Measurements from ENCODE around the gene RAMACL.

Gene RAMACL

DNA sequence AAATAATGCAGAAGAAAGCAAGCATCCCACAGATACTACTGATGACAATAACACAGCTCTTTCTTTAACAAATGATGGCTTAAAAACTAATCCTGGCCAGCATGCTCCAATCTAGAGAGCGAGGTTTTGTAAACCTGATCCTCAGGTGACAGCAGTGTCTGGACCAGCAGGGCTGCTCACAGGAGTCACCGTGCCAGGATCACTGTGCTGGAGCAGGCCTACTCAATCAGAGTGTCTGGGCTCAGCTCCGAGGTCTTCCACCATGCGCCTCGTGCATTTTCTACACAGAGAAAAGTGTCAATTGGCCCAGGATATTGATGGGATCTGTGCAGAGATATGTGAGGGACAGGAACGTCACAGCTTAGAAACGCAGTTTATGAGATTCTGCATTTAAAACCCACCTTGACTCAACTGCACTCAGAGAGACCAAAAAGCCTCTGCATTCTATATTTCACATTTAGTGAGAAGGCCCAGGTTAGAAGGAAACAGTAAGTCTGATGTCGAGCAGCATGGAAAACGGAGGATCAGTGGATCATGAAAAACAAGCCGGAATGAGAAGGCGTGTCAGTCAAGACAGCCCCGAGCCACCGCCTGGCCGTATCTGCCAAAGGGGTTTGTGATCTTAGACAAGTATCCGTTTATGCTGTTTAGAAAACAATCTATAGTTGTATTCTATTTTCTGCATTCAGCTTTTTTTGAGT, 7.8 kb downstream of the RAMACL start:
- no peak for DNase-seq (ENCODE audit: low read depth, low spot score)

DNA sequence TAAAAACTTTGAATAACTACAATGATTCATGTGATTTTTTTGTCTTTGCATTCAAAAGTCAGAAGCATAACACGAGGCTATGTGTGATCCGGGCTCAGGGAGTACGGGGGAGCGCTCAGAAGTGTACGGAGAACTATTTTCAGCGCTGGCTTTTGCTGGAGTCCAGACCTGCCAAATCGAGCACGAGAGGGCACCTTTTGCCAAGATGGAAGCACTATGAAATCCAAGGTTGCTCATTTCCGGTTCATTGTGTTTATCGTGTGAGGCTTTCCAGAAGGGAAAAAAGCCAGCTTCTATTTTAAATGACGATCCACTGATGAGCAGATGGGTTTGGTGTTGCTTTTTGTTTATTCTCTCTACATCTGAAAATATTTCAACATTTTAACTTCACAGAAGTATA, 11.3 kb downstream of the RAMACL start:
- DNase-seq (ENCODE audit: low read depth, low spot score), result no peak

DNA sequence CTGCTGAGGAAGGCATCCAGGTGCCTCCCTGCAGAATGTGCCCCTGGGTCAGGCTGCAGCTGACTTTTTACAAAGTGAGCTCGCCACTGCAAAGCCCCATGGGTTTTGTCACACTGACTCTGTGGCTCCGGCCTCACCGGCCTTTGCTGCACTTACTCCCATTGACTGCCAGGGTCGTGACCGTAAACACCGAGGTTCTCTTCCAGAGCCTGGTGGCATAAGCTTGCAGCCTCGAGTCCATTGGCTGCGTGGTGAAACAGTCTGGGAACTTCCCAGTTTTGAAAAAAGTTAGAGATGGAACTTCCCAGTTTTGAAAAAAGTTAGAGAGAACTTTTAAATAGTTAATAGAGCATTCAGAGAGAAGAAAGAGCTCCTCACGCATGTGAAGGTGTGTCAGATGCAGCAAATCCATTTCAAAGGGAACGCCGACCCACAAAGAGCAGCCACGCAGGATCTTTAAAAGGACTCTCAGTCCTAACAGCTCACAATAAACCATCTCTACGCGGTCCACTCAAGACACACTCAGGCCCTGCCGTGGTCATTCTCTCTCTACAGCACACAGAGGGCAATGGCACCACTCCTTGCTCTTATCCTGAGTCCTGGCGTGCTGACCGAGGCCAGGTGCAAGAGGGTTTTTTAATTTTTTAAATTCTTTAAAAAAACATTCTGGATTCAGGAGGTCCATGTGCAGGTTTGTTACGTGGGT, 12.8 kb downstream of the RAMACL start:
- DNase-seq (ENCODE audit: low read depth, low spot score), result no peak

DNA sequence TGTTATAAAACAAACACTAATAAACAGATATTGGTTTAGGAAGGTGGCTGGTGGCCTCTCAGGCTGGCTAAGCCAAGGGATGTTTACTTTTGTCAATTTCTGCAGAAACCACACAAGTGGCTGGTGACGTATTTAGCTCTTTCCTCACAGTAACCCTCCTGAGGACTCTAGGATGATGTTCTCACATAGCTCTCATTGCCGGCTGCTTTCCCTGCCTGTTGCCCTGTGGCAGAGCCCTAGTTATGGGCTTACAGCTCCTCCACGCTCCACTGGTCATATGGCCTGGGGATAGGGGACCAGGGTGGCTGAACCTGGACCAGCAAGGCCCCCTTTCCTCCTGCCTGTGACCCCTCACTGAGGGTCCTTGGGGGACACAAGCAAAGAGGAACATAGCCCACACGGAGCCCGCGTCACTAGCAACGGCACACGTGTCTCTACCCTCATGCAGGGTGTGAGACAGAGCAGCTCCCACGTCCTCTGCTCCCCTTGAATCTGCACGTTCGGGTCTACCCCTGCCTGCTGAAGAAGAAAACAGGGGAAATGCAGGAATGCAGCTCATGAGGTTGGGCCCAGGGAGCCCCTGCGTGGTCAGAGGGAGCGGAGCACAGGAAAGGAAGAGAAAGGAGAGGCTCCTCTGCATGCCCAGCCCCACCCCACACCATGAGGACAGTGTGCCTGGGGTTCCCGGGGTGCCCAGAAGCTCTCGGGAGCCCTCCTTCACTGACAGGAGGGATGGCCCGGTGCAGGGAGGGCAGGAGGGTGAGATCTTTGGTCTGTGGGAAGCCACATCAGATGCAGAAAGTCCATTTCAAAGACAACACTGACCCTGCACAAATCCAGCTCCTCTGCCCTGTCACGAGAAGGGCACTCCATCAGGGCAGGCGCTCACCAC, 13.9 kb downstream of the RAMACL start:
- no peak for DNase-seq (ENCODE audit: low read depth, low spot score)

DNA sequence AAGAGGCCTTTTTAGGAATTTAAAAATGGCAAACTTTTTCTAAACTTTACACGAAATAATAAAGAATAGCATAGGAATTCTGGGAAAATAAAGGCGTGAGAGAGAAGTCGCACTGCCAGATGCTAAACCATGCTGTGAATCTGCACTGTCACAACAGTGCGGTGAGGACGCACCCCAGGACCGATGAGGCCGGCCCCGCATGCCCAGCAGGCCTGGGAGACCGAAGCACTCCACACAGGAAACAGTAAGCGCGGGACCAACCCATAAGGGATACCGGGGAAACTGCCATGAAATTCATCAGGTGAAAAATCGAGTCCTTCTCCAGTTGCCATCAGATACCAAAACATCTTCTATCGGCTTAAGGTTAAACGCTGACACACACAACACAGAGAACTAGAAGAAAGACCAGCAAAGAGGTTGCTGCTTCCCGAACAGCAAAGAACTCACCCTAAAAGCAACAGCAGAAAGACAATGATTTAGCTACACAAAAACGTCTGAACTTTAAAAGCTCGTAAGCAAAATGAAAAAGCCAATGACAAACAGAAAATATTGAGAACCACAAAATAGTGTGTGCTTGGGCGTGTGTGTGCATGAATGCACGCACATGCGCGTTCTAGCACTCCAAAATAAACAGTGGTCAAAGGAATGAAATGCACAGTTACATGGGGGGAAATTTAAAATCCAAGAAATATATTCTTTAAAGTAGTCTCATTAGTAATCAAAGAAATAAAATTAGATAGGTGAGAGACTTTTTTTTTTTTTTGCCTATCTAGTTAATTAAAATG, 15.4 kb downstream of the RAMACL start:
- DNase-seq (ENCODE audit: low read depth, low spot score), result no peak

DNA sequence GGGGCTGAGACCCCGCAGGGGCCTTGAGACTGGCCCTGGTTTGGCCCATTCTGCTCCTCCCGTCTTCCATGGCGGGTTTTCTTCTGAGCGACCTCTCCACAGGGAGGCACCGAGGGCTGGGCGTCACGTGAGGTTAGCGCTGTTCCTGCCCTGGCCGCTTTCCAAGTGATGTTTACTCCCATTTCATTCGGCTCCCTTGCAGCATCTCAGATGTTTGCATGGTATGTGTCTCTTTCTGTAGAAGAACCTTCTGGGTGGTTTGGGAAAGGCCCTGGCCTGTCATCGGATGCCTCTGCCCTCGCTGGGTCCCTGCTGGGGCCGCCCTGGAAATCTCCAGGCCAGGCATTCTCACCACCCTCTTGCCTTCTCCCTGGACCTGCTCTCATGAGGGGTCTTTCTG, 17.3 kb downstream of the RAMACL start:
- no peak for DNase-seq (ENCODE audit: low read depth, low spot score)

DNA sequence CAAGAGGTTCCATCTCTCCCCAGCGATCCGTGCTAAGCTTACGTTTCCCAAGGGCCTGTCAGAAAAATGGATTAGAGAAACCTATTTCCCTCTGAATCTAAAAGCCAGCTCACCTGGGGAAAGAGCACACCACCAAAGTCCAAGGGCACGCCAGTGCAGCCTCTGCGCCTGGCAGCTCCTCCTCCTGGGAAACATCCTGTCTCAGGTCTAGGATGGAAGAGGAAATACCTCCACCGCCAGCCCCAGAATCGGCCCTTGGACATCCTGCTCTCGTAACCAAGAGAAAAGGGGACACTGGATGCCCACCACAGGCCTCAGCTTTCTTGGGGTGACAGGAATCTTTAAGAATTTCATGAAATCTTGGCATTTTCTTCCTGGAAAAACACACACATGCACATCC, 18.7 kb downstream of the RAMACL start:
- no peak for DNase-seq (ENCODE audit: low read depth, low spot score)

DNA sequence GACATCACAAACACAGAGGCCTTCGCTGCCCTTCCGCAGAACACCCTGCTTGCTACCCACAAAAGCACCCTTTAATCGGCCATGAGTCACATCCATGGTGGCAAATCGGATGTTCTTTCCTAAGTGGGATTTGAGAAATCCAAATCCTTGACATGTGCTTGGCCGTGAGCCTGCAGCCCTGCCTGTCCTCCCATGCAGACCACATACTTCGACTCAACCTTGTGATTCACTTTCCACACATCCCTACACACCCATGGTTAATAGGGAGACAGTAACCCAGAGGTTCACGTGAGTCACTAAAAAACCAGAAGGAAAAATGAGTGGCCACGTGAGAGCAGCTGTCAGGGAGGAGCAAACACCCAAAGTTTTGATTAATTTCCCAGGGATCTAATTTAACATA, 19.4 kb downstream of the RAMACL start:
- DNase-seq (ENCODE audit: low read depth, low spot score), result no peak

DNA sequence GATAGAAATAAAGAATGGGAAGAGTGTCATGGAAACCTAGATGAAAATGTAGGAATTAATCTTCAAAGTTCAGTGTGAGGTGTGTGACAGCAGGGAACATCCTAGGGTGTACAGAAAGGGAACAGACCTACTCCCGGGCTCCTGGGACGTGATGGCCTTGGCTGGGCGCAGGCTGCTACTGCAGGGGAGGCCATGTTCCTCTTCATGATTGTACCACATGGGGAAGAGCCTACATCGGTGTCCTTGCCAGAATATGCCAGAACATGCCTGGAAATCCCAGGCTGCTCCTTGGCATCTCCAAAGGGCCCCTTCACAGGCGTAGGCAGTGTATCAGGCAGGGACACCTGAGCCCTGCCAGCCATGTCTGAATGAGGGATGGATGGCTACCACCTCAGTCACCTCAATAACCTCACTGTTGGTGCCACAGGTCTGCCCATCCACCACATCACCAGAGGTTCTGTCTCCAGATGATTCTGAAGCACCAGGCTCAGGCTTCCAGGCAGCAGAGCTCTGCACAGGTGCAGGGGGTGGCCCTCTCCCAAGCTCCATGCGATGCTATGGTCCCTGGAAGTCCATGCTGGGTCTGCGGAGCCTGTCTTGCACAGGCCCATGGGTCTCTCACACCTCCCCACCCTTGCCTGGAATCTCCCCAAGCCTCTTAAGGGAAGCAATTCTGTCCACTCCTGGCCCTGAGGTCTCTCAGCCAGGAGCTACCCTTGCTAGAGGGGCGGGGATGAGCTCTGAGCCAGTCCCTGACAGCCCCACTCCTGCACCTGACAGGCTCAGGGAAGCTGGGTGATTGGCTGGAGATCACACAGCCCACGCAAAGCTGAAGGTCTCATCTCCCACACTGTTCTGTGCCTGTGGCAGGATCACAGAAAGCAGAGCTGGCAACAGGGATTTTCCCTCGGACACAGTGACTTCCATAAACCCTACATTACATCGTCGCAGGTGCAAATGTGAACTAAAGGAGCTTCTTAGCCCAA, 20.2 kb downstream of the RAMACL start:
- DNase-seq (ENCODE audit: low read depth, low spot score), result no peak

DNA sequence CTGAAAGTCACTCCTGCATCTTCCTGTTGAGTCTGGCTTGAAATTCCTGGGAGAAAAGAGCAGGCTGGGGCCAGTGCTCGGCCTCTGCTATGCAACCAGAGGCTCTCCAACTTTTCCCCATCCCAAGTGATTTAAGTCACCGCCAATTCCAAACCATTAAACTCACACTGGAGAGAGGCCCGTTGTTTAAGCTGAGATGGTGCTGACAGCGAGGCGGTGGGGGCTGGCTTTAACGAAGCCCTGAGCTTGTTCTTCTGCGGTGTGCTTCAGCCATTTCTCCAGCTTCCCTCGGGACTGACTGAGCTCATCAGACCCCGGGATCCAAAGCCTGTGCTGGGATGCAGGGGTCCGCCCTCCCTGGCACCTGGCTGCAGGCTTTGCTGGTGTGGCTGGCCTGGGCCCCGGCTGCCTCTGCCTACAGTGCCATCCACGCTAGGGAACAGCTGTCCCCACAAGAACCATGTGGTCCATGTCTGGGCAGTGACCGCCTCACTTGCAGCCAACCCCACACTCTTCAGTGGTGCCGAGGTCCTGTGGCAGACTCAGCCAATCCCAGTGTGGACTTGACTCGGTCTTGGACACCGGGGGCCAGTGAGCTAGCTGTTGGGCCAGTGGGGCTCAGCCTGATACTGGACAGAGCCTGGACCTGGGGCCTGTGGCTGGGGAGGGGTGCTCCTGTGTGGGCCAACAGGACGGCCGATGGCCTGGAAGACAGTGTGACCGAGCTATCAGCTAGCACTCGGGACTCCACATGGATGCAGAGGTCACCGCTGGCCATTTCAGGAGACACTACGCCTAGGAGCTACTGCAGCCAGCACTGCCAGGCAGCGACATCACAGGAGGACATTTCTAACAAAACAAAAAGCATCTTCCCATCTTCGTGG, 21.2 kb downstream of the RAMACL start:
- DNase-seq (ENCODE audit: low read depth, low spot score), result no peak

DNA sequence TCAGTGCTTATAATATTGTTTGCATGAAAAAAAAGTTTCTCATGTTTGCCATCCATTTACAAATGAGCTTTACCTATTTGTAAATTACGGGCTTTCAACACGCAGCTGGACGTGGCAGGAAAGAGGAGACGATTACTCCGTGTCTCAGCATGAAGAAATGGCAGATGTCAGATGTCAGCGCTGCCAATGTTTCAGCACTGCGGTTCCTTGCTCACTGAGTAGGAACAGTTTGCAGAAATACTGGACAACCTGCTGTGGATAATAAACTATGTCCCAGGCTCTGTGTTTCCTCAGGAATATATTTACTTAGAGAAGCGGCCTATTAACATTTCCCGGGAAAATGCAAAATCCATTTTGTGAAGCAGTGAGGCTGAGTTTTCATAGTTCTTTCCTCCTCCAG, 22.7 kb downstream of the RAMACL start:
- no peak for DNase-seq (ENCODE audit: low read depth, low spot score)

DNA sequence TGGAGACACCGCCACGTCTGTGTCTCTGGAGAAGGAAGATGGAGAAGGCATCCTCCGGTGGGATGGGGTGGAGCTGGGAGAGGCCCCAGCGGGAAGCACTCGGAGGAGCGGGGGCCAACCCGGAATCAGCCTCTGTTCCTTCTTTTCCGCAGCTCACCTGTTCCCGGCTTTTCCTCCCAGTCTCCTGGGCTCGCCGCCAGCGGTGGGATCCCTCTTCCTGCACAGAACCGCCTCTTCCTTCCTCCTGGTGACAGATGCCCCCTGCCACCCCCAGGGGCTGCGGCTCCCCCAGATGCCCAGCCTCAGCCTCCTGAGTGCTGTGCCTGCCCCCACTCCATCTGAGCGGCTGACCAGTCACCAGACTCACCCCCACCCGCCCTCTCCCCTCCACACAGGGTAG, 23.3 kb downstream of the RAMACL start:
- no peak for DNase-seq (ENCODE audit: low read depth, low spot score)

DNA sequence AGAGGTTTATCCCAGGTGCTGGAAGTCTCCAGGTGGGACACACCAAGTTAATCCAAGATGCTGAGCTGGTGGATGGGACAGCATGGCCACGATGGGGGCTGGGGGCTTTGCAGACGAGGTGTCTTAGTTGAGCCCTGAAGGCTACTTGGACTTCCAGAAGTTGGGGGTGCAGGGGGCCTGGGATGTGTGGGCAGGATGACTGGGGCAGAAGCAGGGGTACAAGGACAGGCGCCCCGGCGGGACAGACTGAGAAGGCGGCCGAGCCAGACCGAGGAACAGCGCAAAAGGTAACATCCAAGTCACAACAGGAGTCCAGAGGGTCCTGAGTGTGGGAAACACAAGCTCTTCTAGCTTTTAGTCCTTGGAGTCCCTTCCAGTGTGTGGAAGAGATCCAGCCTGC, 23.8 kb downstream of the RAMACL start:
- DNase-seq (ENCODE audit: low read depth, low spot score), result no peak

DNA sequence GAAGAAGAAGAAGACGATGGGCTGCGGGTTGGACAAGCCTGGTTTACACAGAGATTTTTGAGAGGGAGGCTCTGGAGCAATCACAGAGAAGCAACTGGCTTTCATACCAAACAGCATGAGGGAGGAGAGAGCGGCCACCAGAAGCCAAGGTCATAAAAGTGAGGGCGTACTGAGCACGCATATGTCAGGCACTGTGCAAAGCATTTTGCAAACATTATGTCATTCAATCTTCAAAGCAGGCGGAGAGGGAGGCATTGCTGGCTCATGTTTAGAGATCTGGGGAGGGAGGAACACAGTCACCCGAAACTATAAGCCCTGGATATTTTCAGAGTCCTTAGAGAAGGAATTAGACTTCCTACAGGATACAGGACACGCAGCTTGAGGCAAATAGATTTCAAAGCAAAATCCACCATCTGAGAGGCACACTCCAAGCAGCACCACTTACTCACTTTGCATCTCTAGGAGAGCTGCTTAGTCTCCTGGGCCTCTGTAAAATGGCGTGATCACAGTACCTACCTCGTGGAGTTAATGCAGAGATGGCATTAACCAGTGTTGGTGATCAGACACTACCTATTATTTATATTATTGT, 24.6 kb downstream of the RAMACL start:
- DNase-seq (ENCODE audit: low read depth, low spot score), result no peak

DNA sequence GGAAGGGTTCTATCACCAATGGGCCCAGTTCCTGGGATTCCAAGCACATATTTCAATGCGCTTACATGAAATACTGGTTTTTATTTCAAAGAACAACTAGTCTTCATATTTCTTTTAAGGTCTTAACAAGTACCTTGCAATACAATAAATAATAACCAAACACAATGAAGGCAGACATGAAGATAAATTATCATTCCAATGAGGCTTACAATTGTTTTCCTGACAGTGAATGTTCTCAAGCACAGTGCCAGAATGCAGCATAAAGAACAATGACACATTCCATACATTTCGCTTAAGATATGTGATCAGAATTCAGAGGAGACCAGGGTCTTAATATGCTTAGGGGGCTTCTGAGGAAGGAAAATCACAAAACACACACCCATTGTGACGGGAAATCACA, 26.3 kb downstream of the RAMACL start:
- DNase-seq (ENCODE audit: low read depth, low spot score), result no peak

DNA sequence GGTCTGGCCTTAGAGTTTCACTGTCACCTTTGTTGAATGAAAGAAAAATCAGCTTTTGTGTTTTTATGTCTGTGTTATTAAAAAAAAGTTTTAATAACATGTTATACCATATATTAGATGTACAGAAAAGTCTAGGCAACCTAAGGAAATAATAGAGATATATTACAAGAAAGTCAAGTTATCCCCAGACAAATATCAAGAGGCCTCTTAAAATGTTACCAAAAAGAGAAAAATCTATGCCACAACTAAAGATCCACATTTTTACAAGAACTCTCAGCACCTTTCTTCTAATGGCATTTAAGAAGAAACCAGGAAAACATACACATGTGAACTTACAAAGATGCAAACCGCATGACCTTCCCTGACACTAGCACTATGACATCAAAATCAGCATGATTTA, 26.8 kb downstream of the RAMACL start:
- DNase-seq (ENCODE audit: low read depth, low spot score), result no peak

DNA sequence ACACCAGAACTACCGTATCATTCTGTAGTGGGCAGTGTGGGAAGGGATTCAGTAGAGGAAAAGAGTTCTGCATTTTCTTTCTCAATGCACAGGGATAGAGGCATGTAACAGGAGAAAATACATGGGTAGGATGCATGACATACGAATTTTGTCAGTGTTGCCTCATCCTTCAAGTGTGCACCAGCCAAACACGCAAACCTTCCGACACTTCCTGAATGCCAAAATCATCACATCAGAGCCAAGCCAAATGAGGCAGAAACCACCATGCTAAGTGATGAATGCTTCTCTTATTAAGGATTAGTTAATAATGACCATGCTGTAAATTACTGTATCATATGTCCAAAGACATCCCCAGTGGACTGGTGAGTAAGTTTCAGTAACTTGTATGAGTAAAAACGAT, 27.3 kb downstream of the RAMACL start:
- DNase-seq (ENCODE audit: low read depth, low spot score), result no peak

DNA sequence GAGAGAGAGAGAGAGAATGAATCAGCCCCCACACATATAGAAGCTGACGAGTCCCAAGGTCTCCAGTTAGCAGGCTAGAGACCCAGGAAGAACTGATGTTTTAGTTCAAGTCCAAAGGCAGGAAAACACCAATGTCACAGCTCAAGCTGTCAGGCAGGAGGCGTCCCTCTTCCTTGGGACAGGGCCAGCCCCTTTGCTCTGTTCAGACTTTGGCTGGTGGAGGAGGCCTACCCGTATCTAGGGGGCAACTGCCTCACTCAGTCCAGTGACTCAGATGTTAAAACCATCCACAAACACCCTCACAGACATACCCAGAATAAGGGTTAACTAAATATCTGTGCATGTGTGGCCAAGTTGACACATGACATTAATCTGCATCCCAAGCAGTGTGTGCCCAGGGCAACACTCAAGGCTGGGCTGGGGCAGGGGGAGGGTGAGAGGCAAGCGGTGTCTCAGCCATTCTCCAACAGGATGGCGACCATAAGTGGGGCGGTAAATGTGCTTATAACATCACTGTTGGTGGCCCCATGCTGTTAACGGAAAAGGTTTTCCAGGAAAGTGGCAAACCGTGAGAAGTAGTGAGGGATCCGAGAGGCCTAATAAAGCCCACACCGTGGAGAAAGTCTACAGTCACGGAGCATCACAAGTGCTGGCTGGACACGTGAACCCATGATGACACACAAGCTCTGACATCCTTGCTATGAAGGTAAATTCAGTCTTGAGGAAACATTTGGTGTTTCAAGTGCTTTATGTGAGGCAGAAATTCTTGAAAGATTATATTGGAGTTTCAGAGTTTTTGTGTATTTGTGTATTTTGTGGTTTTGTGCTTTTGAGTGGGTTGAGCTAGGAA, 28.1 kb downstream of the RAMACL start:
- no peak for DNase-seq (ENCODE audit: low read depth, low spot score)
